Erythroblast (primary cell): ENCODE results near the gene TSPAN15.

ENCODE experiments used
- GATA1 ChIP-seq: IDR thresholded peaks from 2 replicates; pipeline ENCODE4 v1.6.1; 2011; ENCODE audit warnings: low read depth, mild to moderate bottlenecking, control low read depth, low read length, moderate library complexity
- POLR2A ChIP-seq: IDR thresholded peaks from 2 replicates; pipeline ENCODE4 v1.6.1; 2011; ENCODE audit warnings: mild to moderate bottlenecking, low read length

- TF ChIP-seq POLR2A (no peak), GATA1 (no peak)
Measured at GRCh38 chr10:69449841-69450240, 1.4 kb upstream of the TSPAN15 start.
